Smooth muscle cell of the coronary artery (primary cell): Measurements from ENCODE around the gene EIF1AD. TPM values are rescaled to one million over a fixed set of nuclear protein-coding genes. Genes with fewer than 3 reads are reported as not detected.

Experiments
- total RNA-seq: library from RNA; depleted of rRNA; stranded (reverse); fragments of >200 nt; gene quantifications from 2 replicates; pipeline ENCODE4 v1.2.3, GENCODE V29; 2014; ENCODE audit warnings: low replicate concordance

The EIF1AD gene, protein sequence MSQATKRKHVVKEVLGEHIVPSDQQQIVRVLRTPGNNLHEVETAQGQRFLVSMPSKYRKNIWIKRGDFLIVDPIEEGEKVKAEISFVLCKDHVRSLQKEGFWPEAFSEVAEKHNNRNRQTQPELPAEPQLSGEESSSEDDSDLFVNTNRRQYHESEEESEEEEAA
- total RNA-seq = 30.3 and 32.8 TPM in 2 replicates

DNA sequence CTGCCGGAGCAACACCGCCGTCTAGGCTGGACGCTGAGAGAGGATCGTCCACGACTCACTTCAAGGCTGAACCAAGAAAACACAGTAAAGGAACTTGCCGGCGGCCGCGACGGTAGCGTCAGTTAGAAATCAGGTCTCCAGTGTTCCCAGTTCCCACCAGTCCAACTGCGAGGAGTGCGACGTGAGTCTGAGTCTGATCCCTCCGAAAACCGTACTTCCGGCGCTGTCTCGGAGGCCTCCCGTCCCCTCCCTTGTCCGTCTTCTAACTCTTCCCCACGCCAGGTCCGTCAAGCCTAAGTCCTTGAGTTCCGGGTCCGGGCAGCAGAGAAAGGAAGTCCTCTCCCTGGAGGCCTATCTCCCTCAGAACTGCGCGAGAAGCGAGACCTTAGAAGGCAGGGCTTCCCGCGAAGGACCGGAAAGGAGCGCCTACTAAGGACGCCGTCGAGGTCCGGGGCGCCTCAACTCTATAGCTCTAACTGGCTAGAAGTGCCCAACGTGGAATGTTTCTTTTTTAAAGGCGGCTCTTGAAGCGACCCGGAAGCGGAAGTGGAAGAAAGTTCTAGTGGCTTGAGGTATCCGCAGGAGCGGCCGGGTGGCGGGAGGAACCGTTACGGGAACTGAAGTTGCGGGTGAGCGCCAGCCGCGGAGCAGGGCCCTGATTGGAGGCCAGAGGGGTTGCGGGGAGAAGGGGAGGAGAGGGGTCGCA lies at the start of gene EIF1AD, which contains the start of gene BANF1:
Gene EIF1AD (minus strand): TSS at position 216 of the 706 bp plus-strand sequence. CDS start 1,768 bp downstream, outside the sequence.
Gene BANF1 (plus strand): TSS at position 562 of the 706 bp plus-strand sequence. CDS start 748 bp downstream, outside the sequence.

DNA sequence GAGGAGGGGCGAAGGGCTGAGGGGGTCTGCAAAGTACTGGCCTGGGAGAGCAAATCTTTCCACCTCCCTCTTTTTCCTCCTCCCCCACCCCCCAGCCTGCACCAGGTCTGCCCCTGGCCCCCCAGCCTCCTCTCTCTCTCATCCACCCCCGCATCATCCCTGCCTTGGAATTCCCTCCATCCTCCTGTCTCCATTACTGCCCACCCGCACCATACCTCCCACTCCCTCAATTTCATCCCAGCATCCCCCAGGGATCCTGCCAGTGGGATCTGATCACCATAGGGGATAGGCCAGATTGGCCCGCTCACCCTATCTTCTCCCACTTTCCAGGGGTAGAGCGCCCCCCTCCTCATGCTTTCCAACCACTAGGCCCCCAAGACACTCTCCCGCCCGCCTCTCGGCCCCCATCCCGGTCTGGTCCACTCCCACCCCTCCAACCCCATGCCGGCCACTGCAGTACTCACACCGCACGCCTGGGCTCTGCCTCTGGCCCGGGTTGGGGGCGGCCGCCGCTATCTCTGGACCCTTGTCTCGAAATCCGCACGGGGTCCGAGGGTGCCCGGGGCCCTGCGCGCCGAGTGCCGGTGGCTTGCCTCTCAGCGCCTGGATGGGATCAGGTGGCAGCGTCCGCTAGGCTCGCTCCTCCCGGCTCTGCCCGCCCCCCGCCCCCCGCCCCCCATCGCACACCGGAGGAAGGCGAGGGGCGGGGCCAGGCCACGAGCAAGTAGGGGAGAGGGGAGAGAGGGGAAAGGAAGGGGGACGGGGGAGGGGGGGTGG lies 46.8 kb upstream of the EIF1AD start, which contains the start of gene GAL3ST3:
Gene GAL3ST3 (minus strand): TSS at position 615 of the 777 bp plus-strand sequence. CDS start 3,746 bp downstream, outside the sequence.

DNA sequence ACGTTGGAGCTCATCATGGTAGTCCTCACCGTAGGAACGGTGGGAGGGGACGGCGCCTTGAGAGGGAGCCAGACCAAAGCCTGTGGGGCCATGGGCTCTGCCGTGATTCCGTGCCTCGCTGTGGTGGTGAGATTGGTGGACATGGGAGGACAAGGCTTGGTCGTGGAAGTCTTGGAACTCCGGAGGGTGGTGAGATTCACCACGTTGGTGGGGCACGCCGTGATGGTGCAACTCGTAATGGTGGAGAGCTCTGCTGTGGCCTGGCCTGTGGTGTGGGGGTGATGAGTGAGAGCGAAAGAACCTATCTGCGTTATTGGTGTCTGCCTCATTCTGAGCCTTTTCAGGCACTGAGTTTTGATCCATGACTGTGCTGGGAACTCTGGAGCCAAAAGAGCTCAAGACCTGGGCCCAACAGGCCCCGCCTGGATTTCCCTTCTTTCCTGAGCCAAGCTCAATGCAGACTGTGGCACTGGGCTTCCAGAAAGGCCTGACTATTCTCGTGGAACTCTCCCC lies 24.1 kb upstream of the EIF1AD start, which contains the start of gene CATSPER1:
Gene CATSPER1 (minus strand): TSS at position 463 of the 513 bp plus-strand sequence. CDS start 100 bp downstream, at position 363.

DNA sequence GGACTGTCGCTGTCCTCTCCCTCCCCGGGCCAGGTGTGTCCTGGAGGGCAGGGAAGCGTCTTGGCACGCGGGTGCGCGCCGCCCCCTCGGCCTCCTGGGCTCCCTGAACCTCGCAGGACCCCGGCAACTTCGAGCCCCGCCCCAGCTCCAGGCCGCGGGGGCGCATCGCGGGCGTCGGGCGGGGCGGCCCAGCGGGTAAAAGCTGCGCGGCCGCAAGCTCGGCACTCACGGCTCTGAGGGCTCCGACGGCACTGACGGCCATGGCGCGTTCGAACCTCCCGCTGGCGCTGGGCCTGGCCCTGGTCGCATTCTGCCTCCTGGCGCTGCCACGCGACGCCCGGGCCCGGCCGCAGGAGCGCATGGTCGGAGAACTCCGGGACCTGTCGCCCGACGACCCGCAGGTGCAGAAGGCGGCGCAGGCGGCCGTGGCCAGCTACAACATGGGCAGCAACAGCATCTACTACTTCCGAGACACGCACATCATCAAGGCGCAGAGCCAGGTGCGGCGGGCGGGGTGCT lies 9.9 kb upstream of the EIF1AD start, which contains the start of gene CST6:
Gene CST6 (plus strand): TSS at position 224 of the 519 bp plus-strand sequence. CDS start 37 bp downstream, at position 261.

DNA sequence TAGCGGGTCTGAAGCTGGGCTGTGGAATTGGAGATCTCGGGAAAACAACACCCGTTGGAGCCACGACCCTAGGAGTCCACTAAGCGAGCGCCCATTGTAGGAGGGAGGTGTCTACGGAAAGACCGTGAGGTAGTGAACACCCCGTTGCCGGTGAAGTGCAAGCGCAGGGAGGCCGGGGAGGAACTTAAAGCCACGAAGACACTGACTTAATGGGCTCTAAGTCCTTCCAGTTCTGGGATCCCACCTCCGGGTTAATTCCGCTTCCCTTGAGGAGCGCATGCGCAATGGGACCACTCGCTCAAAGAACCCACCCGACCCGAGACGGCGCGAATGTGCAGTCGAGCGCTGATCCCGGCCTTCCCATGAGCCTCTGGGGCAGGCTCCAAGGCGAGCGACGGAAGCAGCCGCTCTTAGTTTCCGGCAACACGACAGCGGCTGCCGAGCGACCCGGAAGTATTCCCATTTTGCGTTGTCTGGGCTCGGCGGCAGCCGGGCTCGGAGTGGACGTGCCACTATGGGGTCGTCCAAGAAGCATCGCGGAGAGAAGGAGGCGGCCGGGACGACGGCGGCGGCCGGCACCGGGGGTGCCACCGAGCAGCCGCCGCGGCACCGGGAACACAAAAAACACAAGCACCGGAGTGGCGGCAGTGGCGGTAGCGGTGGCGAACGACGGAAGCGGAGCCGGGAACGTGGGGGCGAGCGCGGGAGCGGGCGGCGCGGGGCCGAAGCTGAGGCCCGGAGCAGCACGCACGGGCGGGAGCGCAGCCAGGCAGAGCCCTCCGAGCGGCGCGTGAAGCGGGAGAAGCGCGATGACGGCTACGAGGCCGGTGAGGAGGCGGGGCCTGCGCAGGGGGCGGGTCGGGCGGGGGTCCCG lies 40.5 kb downstream of the EIF1AD start, which contains the start of gene SART1:
Gene SART1 (plus strand): TSS at position 468 of the 874 bp plus-strand sequence. CDS start 47 bp downstream, at position 515.

Other genes with a start within 250 kb of the EIF1AD start
- gene AP5B1, start 221.2 kb downstream of the EIF1AD start, total RNA-seq = 1.9 and 4.4 TPM in 2 replicates
- gene OVOL1, start 215.1 kb downstream of the EIF1AD start, total RNA-seq = not detected in 2 replicates
- 1.1 and 4.3 TPM in 2 replicates for gene SNX32, start 168.2 kb downstream of the EIF1AD start, total RNA-seq
- gene CFL1, start 144.0 kb downstream of the EIF1AD start, total RNA-seq = 1,218 and 1,682 TPM in 2 replicates
- 24.6 and 40.7 TPM in 2 replicates for gene MUS81, start 141.7 kb downstream of the EIF1AD start, total RNA-seq
- 81.4 and 103 TPM in 2 replicates for gene EFEMP2, start 129.4 kb downstream of the EIF1AD start, total RNA-seq
- not detected in 2 replicates for gene CTSW, start 122.3 kb downstream of the EIF1AD start, total RNA-seq
- gene FIBP, start 113.7 kb downstream of the EIF1AD start, total RNA-seq = 206 and 226 TPM in 2 replicates
- 28.1 and 51.0 TPM in 2 replicates for gene CCDC85B, start 111.5 kb downstream of the EIF1AD start, total RNA-seq
- gene FOSL1, start 101.8 kb downstream of the EIF1AD start, total RNA-seq = 0.94 and 5.3 TPM in 2 replicates
- gene C11orf68, start 83.1 kb downstream of the EIF1AD start, total RNA-seq = 14.7 and 15.8 TPM in 2 replicates
- 156 and 329 TPM in 2 replicates for gene DRAP1, start 82.7 kb downstream of the EIF1AD start, total RNA-seq
- not detected in 2 replicates for gene TSGA10IP, start 56.7 kb downstream of the EIF1AD start, total RNA-seq
- 59.2 and 75.6 TPM in 2 replicates for gene SART1, start 40.4 kb downstream of the EIF1AD start, total RNA-seq
- 9.2 and 26.8 TPM in 2 replicates for gene BANF1, start 346 bp upstream of the EIF1AD start, total RNA-seq
- 2.3 and 2.8 TPM in 2 replicates for gene CST6, start 9.9 kb upstream of the EIF1AD start, total RNA-seq
- gene CATSPER1, start 24.3 kb upstream of the EIF1AD start, total RNA-seq = 0.68 TPM in 1 of 2 replicates, not detected in the other
- gene GAL3ST3, start 47.0 kb upstream of the EIF1AD start, total RNA-seq = 0.38 TPM in 1 of 2 replicates, not detected in the other
- gene SF3B2, start 50.2 kb upstream of the EIF1AD start, total RNA-seq = 71.4 and 114 TPM in 2 replicates
- 53.6 and 59.8 TPM in 2 replicates for gene PACS1, start 68.1 kb upstream of the EIF1AD start, total RNA-seq